ENCODE measurements around the gene B3GAT1. TPM values are rescaled to one million over a fixed set of nuclear protein-coding genes. Genes with fewer than 3 reads are reported as not detected.

Gene B3GAT1
- total RNA-seq, 1 experiment from 2014 or later = 0.10 TPM

- TF ChIP-seq TCF7L2 (IDR thresholded peaks at IDR 0.05; ENCODE audit: low read depth, low read length) (no peak), POLR2AphosphoS5 (IDR thresholded peaks at IDR 0.05; ENCODE audit: low read depth, low read length) (no peak), SIN3A (IDR thresholded peaks at IDR 0.05; ENCODE audit: borderline replicate concordance, insufficient read depth, low read depth, low read length) (no peak)
- TF ChIP-seq, protein P1, sequence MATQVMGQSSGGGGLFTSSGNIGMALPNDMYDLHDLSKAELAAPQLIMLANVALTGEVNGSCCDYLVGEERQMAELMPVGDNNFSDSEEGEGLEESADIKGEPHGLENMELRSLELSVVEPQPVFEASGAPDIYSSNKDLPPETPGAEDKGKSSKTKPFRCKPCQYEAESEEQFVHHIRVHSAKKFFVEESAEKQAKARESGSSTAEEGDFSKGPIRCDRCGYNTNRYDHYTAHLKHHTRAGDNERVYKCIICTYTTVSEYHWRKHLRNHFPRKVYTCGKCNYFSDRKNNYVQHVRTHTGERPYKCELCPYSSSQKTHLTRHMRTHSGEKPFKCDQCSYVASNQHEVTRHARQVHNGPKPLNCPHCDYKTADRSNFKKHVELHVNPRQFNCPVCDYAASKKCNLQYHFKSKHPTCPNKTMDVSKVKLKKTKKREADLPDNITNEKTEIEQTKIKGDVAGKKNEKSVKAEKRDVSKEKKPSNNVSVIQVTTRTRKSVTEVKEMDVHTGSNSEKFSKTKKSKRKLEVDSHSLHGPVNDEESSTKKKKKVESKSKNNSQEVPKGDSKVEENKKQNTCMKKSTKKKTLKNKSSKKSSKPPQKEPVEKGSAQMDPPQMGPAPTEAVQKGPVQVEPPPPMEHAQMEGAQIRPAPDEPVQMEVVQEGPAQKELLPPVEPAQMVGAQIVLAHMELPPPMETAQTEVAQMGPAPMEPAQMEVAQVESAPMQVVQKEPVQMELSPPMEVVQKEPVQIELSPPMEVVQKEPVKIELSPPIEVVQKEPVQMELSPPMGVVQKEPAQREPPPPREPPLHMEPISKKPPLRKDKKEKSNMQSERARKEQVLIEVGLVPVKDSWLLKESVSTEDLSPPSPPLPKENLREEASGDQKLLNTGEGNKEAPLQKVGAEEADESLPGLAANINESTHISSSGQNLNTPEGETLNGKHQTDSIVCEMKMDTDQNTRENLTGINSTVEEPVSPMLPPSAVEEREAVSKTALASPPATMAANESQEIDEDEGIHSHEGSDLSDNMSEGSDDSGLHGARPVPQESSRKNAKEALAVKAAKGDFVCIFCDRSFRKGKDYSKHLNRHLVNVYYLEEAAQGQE (IDR thresholded peaks at IDR 0.05; ENCODE audit: insufficient read depth in 1 of 2, low read depth in 2 of 2, low read length in 1 of 2) = no peak
- TF ChIP-seq, protein P2, sequence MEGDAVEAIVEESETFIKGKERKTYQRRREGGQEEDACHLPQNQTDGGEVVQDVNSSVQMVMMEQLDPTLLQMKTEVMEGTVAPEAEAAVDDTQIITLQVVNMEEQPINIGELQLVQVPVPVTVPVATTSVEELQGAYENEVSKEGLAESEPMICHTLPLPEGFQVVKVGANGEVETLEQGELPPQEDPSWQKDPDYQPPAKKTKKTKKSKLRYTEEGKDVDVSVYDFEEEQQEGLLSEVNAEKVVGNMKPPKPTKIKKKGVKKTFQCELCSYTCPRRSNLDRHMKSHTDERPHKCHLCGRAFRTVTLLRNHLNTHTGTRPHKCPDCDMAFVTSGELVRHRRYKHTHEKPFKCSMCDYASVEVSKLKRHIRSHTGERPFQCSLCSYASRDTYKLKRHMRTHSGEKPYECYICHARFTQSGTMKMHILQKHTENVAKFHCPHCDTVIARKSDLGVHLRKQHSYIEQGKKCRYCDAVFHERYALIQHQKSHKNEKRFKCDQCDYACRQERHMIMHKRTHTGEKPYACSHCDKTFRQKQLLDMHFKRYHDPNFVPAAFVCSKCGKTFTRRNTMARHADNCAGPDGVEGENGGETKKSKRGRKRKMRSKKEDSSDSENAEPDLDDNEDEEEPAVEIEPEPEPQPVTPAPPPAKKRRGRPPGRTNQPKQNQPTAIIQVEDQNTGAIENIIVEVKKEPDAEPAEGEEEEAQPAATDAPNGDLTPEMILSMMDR (IDR thresholded peaks at IDR 0.05) = no peak
- H3K4me1 ChIP-seq (ENCODE audit: control insufficient read depth, insufficient read depth, low read length) = 0 out of 2 replicates have a peak, but pooled peaks cover 4% of the 10 kb centered on the region
- no peak overlapping the region for H3K4me3 ChIP-seq (ENCODE audit: low read depth in 2 of 2, low read length in 2 of 2)
- ChIA-PET CTCF (no interaction called here), POLR2A (no interaction called here)
- H3K27ac ChIP-seq (ENCODE audit: low read length) = no peak overlapping the region
- in situ Hi-C loops (cut with HindIII; ENCODE audit: low pct_unique_long_range_greater_than_20kb, low sequenced_read_pairs) = no loop called here
- BruUV-seq (replicated peaks) = no TSS peak
- ATAC-seq = no peak
- no peaks in the 10 kb centered on the region for H3K9me3 ChIP-seq (ENCODE audit: control insufficient read depth, insufficient read depth, low read depth, low read length)
- no peak for DNase-seq (ENCODE audit: low read depth, low spot score)
- intact Hi-C loops (cut with micrococcal nuclease; ENCODE audit: unreplicated experiment) = no loop called here
- no peaks in the 10 kb centered on the region for H3K27me3 ChIP-seq (ENCODE audit: control insufficient read depth, insufficient read depth, low read length)
- no peaks in the 10 kb centered on the region for H3K36me3 ChIP-seq (ENCODE audit: control insufficient read depth, insufficient read depth, low read length)
Measured at GRCh38 chr11:134365011-134365925, 46.8 kb downstream of the B3GAT1 start.

DNA sequence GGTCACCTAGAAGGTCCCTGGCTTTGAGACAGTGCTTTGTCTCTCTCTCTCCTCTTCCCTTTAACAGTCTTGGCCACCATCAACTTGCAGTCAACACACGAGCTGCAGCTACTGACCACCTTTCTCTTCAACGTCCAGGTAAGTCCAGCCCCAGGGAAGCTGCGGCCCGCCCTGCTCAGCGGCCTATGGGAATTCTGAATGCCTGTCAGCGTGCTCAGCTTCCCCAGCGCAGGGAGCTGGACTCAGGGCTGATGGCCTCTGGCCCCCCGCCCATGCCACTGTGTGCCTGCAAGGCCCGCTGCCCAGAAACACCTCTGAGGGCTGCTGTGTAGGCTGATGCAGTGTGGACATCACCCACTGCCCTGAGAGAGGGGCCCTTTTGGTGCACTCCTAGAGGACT is 47.8 kb downstream of the B3GAT1 start:
- Histone ChIP-seq H3K27me3 (ENCODE audit: control insufficient read depth, insufficient read depth, low read length) (no peaks in the 10 kb centered on the region), H3K36me3 (ENCODE audit: control insufficient read depth, insufficient read depth, low read length) (no peaks in the 10 kb centered on the region), H3K9me3 (ENCODE audit: control insufficient read depth, insufficient read depth, low read depth, low read length) (no peaks in the 10 kb centered on the region), H3K27ac (ENCODE audit: low read length) (no peak overlapping the region), H3K4me3 (ENCODE audit: low read depth in 2 of 2, low read length in 2 of 2) (no peak overlapping the region), H3K4me1 (ENCODE audit: control insufficient read depth, insufficient read depth, low read length) (0 out of 2 replicates have a peak, but pooled peaks cover 4% of the 10 kb centered on the region)
- TF ChIP-seq, protein P1 (IDR thresholded peaks at IDR 0.05; ENCODE audit: insufficient read depth in 1 of 2, low read depth in 2 of 2, low read length in 1 of 2) = no peak
- TF ChIP-seq SIN3A (IDR thresholded peaks at IDR 0.05; ENCODE audit: borderline replicate concordance, insufficient read depth, low read depth, low read length) (no peak), TCF7L2 (IDR thresholded peaks at IDR 0.05; ENCODE audit: low read depth, low read length) (no peak), POLR2AphosphoS5 (IDR thresholded peaks at IDR 0.05; ENCODE audit: low read depth, low read length) (no peak)
- TF ChIP-seq, protein P2 (IDR thresholded peaks at IDR 0.05) = no peak
- no TSS peak for BruUV-seq (replicated peaks)
- DNase-seq (ENCODE audit: low read depth, low spot score) (no peak), ATAC-seq (no peak)
- ChIA-PET POLR2A (no interaction called here), CTCF (no interaction called here)
- intact Hi-C loops (cut with micrococcal nuclease; ENCODE audit: unreplicated experiment) = loop anchor here (5.0 kb wide), 2 partner anchors 213 to 503 kb away; no protein-coding TSS in a partner anchor
- in situ Hi-C loops (cut with HindIII; ENCODE audit: low pct_unique_long_range_greater_than_20kb, low sequenced_read_pairs) = no loop called here
